ENCODE results near the gene SLC35E1.

DNA sequence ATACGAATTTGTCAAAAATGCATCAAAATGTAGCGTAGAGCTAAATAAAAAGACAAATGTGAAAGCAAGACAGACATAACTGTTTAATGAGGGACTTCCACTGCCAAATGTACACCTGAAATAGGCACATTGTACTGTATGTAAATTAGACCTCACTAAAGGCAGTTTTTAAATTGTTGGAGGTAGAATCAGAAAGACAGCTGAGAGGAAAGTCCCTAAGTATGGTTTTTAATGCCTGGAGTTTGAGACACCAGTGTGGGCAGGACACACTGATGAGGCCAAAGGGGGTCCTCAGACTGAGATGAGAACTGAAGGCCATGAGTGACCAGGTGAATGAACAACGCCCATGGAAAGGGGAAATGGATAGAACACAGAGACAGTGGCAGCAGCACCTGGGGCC, 32.9 kb upstream of the SLC35E1 start:
- TF ChIP-seq, protein P1, sequence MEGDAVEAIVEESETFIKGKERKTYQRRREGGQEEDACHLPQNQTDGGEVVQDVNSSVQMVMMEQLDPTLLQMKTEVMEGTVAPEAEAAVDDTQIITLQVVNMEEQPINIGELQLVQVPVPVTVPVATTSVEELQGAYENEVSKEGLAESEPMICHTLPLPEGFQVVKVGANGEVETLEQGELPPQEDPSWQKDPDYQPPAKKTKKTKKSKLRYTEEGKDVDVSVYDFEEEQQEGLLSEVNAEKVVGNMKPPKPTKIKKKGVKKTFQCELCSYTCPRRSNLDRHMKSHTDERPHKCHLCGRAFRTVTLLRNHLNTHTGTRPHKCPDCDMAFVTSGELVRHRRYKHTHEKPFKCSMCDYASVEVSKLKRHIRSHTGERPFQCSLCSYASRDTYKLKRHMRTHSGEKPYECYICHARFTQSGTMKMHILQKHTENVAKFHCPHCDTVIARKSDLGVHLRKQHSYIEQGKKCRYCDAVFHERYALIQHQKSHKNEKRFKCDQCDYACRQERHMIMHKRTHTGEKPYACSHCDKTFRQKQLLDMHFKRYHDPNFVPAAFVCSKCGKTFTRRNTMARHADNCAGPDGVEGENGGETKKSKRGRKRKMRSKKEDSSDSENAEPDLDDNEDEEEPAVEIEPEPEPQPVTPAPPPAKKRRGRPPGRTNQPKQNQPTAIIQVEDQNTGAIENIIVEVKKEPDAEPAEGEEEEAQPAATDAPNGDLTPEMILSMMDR (IDR thresholded peaks at IDR 0.05; ENCODE audit: insufficient read depth, low read length, poor library complexity, severe bottlenecking) = no peak
- TF ChIP-seq EZH2phosphoT487 (conservative IDR thresholded peaks at IDR 0.05; ENCODE audit: low read length) = no peak

Data from SU-DHL-6 (cell line).